SK-N-SH treated with all-trans-retinoic acid at 6 μM for 48 hours (cell line): Measurements from ENCODE around the gene MAP1B.
A peak's percentile ranks its signal among the peaks of the same experiment; 100 is the strongest.

ENCODE experiments used
- ARNTL ChIP-seq: fragments of 450-650 bp; formaldehyde crosslinking; IDR thresholded peaks from 2 replicates; pipeline ENCODE4 v1.5.0; 2020; ENCODE audit warnings: low read depth, mild to moderate bottlenecking, moderate library complexity, borderline replicate concordance
- BACH2 ChIP-seq: fragments of 250-450 bp; sonication (Bioruptor Pico); IDR thresholded peaks from 2 replicates; pipeline ENCODE4 v1.9.0; 2021; ENCODE audit warnings: mild to moderate bottlenecking, borderline replicate concordance
- CREB5 ChIP-seq: fragments of 250-450 bp; sonication (Bioruptor Pico); IDR thresholded peaks from 2 replicates; pipeline ENCODE4 v1.5.1; 2020; ENCODE audit warnings: low read depth, mild to moderate bottlenecking, moderate library complexity
- CSDC2 ChIP-seq: fragments of 250-450 bp; sonication (Bioruptor Pico); IDR thresholded peaks from 2 replicates; pipeline ENCODE4 v1.5.0; 2020; ENCODE audit warnings: mild to moderate bottlenecking, moderate library complexity
- ESRRG ChIP-seq: fragments of 250-450 bp; sonication (Bioruptor Pico); IDR thresholded peaks from 2 replicates; pipeline ENCODE4 v1.6.1; 2021; ENCODE audit warnings: mild to moderate bottlenecking
- ISL1 ChIP-seq: fragments of 250-450 bp; sonication (Bioruptor Pico); IDR thresholded peaks from 2 replicates; pipeline ENCODE4 v2.1.2; 2022; ENCODE audit warnings: mild to moderate bottlenecking, moderate library complexity
- PATZ1 ChIP-seq: fragments of 250-450 bp; sonication (Bioruptor Pico); IDR thresholded peaks from 2 replicates; pipeline ENCODE4 v1.8.0; 2020; ENCODE audit warnings: mild to moderate bottlenecking, moderate library complexity, borderline replicate concordance
- POU6F1 ChIP-seq: fragments of 250-450 bp; sonication (Bioruptor Pico); IDR thresholded peaks from 2 replicates; pipeline ENCODE4 v1.8.0; 2021; ENCODE audit warnings: low read depth, mild to moderate bottlenecking, moderate library complexity, borderline replicate concordance
- PPARA ChIP-seq: fragments of 250-450 bp; sonication (Bioruptor Pico); IDR thresholded peaks from 2 replicates; pipeline ENCODE4 v1.5.0; 2020; ENCODE audit warnings: mild to moderate bottlenecking, borderline replicate concordance
- TCF4 ChIP-seq: fragments of 250-450 bp; sonication (Bioruptor Pico); IDR thresholded peaks from 2 replicates; pipeline ENCODE4 v1.8.0; 2021; ENCODE audit warnings: mild to moderate bottlenecking, moderate library complexity, borderline replicate concordance
- TOX ChIP-seq: fragments of 250-450 bp; sonication (Bioruptor Pico); IDR thresholded peaks from 2 replicates; pipeline ENCODE4 v1.8.0; 2021; ENCODE audit warnings: mild to moderate bottlenecking, moderate library complexity, borderline replicate concordance
- ZFP3 ChIP-seq: fragments of 250-450 bp; sonication (Bioruptor Pico); IDR thresholded peaks from 2 replicates; pipeline ENCODE4 v1.5.0; 2020; ENCODE audit warnings: mild to moderate bottlenecking, moderate library complexity
- ZNF565 ChIP-seq: fragments of 450-650 bp; formaldehyde crosslinking; conservative IDR thresholded peaks from 2 replicates; pipeline ENCODE4 v1.5.0; 2020; ENCODE audit warnings: low read depth, mild to moderate bottlenecking, moderate library complexity

- TF ChIP-seq TCF4 (CRISPR knock-in tag) (no peak), ARNTL (CRISPR knock-in tag) (no peak), CSDC2 (CRISPR knock-in tag) (no peak), BACH2 (no peak), PATZ1 (CRISPR knock-in tag) (no peak), CREB5 (CRISPR knock-in tag) (no peak), TOX (CRISPR knock-in tag) (no peak), ZNF565 (no peak), PPARA (CRISPR knock-in tag) (no peak), ISL1 (CRISPR knock-in tag) (0 out of 2 replicates have a peak, but pooled peaks have one; percentile 4), POU6F1 (CRISPR knock-in tag) (no peak), ESRRG (no peak), ZFP3 (no peak)
Observed at GRCh38 chr5:72233835-72234234, 126.6 kb downstream of the MAP1B start.
